Stimulated activated CD4-positive, alpha-beta T cell treated with anti-CD3 and anti-CD28 coated beads, TNF-alpha, amount 100 ng/mL, for 24 hours (primary cell): Measurements from ENCODE around the gene ECT2L.

Source experiments
- DNase-seq, 3 experiments: peaks; one replicate each; pipeline ENCODE4 v3.0.0-alpha.2; 2020; ENCODE audit warnings: low read depth in 3 of 3

Gene ECT2L, protein sequence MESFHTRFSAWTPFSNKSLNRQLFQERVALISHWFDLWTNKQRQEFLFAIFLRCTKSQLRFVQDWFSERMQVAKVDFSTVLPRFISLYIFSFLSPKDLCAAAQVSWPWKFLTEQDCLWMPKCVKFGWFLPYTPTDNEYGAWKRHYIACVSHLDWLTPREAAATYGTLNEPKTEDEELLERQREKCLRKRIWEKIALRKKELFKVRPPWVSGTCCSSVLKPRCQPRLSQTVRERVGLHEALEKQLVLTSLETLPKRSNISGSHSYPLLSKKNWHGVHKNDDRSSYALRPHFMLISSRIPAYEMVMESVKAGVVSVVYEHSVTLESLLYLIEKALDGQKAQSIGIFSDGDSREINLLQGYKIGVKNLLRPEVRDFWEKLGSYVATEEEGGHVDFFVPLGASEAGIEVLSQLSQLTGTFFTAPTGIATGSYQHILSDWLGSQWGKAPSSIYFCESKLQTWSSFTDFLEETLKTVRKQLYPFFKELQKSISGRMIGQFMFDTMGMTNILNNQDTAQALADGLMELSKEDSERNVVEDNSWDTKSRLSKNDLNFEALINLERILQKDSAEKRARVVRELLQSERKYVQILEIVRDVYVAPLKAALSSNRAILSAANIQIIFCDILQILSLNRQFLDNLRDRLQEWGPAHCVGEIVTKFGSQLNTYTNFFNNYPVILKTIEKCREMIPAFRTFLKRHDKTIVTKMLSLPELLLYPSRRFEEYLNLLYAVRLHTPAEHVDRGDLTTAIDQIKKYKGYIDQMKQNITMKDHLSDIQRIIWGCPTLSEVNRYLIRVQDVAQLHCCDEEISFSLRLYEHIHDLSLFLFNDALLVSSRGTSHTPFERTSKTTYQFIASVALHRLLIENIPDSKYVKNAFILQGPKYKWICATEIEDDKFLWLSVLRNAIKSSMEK

DNA sequence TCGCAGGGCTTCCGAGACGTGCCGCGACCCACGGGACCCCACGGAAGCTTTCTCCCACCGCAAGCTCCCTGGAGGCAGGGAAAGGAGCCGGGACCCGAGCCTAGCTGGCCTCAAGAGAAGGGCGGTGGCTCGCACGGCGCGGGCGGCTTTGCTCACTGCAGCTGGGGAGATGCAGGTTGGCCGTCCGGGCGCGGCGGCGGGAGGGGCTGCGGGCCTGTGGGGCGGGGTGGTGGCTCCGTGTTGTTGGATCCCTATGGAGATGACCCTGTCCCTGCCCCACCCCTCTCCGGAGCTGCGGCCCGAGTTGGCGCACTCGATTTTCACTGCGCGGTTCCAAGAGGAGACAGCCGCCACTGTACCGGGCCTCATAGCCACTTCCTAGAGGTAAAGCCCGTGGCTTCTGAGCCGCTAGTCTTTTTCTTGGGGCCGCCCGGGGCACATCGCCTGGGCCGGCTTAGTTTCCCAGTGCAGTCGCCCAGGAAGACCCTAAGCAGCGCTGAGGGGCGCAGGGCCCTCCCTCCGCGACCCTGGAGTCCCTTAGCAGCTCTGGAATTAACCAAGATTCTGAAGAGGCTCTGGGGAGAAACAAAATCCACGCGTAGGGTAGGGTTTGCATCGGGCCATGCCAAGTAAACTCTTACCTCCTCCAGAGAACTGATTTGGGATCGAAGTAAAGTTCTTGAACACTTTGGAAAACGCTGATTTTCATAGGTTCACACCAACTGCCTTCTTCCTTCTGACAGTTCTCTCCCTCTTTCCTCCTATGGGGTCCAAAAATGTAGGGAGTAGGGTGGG is at the start of gene ECT2L:
TSS of gene ECT2L (plus strand) at position 279 of the 795 bp plus-strand sequence. CDS start 17,188 bp downstream, outside the sequence.
- DNase-seq, result no peak

DNA sequence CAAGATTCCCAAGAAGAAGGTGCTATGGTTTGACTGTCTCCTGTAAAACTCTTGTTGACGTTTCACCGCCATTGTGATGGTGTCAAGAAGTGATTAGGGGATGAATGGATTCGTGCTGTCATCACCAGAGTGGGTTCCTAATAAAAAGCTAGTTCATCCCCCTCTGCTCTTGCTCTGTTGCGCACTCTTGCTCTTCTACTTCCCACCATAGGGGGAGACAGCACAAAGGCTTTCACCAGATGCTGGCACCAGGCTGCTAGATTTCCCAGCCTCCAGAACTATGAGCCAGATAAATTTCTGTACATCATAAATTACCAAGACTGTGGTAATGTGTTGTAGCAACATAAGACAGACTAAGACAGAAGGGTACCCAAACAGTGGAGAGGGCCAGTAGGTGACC is 43.9 kb upstream of the ECT2L start:
- no peak for DNase-seq

DNA sequence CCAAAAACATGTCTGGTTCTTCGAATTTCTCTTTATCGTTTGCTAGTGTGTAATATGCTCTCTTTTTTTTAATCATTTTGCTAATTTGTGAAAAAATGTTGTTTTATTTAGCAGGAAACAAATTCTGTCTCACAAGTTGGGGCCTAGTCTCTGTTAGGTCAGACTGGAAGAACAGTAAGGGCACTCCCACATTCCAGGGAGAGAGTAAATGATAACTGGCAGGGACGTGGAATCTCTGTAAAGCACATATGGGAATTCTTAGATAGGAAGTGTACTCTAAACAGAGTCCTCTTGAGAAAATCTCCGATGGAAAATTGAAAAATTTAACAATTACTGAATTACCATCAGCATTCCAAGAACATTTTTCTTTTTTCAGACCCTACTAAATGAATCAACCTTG is 38.8 kb upstream of the ECT2L start:
- no peak for DNase-seq

DNA sequence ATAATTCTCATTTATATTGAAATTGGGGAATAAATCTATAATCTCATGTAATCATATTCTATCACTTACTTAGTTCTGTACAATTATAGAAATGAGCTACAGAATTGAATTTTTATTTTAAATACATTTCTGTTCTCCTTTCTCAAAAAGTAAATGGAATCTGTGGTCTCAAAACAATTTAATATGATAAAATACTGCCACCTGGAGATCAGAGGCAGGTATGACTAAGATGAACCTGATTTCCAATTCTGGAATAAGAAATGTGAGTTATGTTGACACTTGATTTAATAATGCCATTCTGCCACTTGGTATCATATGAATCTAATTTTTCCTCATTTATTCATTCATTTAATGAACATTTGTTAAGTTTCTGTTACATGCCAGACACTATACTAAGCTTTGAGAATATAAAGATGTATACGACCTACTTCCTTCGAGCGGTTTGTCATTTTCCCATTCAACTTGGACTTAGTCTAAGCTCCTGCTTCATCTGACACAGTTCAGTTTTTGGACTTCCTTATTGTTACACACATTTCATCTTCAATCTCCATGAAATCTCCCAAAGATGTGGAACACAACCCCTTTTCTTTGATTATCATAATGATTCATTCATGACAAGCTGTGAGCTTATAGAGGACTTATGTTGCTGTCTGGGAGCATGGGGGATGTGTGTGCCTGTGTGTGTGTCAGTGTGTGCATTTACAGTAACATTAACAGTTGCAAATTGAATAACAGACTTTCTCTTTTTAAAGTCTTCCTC is 29.8 kb upstream of the ECT2L start:
- DNase-seq, result no peak

DNA sequence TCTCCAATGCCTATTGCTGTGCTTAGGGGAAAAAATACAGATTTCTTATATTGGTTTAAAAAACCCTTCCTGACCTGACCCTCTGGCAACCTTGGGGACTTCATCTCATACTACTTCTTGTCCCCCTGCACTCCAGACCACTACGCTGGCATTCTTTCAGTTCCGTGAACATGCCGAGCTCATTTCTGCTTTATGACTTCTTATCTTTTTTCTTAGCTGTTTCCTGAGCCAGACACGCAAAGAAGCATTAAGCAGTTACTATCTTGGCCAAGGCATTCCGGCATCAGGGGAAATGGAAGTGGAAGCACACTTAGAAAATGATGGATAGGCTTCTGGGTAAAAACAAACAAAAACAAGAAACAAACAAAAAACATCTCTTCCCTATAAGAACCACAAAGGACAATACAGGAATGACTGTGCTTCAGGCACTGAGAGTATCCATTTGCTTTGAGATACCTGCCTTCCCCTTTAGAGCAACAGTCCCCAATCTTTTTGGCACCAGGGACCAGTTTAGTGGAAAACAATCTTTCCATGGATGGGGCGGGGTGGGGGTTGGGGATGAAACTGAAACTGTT is 26.7 kb upstream of the ECT2L start:
- no peak for DNase-seq

DNA sequence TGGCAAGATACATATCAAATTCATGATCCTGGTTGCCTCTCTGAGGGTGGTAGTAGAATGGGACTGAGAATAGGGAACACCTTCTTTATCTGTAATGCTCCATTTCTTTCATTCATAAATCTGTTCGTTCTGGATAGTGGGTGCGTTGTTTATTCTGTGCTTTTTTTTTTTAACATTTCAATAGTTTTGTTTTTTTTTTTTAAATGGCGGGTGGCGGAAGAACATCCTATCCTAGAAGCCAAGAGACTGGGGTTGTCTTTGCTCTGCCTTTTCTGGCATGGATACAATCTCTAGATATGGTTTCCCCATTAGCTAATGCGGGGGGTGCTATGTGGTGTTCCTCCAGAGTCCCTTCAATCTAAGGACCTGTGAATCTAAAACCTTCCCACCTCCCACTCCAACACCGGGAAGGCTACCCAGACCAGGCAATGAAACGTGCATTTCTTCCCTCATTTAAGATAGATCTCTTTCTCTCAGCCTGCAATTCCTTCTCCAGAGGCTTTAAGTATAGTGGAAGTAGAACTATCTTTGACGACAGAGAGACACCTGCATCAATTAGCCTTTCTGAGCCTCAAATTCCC is 23.2 kb upstream of the ECT2L start:
- no peak for DNase-seq

DNA sequence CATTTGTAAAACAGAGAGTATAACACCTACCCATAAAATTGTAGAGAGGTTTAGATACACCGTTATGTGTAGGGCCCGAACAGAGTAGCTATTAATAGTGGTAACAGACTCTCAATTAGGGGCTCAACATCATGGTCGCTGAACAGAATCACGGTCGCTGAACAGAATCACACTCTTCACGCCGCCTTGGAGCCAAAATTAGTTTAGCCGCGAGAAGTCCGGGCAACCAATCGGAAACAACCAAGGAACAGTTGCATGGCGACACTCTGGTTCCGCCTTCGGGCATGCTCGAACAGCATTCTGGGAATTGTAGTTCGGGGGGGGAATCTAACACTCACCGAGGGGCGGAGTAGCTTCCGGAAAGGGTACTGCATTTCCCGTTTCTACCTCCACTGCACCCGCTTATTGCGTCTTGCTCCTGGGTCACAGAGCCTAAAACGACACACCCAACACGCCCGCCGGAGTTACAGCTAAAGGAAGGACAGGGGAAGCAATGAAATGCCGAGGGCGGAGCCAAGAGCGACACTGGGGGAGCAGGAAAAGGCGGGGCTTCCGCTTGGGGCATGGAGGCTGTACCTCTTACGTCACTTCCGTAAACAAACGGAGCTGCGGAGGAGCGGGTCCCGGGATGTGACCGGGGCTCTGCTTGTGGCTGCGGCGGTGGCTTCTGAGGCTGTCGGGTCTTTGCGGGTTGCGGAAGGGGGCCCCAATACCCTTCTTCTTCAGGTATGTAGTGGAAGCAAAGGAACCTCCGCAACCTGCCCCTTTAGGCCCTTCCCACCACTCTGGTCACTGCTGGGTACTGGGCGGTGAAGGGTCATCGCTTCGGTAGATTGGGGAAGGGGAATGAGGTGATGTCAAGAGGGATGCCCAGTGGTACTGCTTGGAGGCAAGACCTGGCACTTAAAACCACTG is 22.5 kb upstream of the ECT2L start, which contains the start of gene CCDC28A:
TSS of gene CCDC28A (plus strand) at position 593 of the 915 bp plus-strand sequence. CDS start 2,352 bp downstream, outside the sequence.
- peak; percentile 77 to 94 (median 89) for DNase-seq

DNA sequence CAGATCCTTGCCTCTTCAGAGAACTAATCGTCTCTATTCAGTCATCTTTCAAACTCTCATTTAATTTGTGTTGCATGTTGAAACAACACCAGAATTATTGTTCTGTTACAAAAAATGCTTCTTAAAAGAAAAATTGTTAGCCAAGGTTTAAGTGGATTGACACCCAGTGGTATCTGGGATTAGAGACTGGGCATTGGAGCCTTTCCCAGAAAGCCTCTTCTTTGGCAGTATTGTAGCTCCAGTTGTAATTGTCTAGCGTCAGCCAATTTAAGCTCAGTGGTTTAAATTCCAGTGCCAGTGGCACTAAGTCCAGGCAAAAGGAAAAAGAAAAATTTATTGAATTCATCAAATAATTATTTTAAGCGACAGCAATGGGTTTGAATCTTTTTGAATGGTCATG is 21.5 kb upstream of the ECT2L start:
- DNase-seq, result no peak

DNA sequence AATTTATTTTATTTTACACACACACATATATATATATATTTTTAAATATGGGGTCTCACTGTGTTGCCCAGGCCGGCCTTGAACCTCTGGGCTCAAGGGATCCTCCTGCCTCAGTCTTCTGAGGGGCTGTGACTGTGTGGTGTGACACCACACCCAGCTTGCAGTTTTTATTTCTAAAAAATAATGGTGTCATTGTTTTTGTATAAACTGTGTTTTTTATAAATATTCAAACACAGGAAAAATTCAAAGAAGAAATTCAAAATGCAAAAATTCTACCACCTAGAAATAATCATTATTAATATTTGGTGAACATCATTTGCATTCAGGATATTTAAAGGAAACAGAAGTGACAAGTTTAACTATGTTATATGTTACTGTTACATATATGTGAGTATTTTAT is 19.2 kb upstream of the ECT2L start:
- no peak for DNase-seq

DNA sequence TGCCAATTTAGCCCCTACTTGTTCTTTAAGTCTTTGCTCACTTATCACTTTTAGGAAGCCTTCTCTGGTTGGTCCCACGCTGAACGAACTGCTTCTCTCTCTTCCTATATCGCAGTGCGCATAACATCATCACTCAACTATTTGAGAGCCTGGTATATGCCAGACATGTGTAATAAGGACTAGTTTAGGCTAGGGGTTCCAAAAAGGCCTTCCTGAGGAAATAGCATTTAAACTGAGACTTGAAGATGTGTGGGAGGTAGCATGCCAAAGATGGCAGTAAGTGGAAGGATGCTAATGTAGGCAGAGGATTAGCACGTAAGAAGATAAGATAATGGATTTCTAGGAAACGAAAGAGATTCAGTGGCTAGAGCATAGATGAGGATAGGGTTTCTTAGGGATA is 17.6 kb upstream of the ECT2L start:
- no peak for DNase-seq

DNA sequence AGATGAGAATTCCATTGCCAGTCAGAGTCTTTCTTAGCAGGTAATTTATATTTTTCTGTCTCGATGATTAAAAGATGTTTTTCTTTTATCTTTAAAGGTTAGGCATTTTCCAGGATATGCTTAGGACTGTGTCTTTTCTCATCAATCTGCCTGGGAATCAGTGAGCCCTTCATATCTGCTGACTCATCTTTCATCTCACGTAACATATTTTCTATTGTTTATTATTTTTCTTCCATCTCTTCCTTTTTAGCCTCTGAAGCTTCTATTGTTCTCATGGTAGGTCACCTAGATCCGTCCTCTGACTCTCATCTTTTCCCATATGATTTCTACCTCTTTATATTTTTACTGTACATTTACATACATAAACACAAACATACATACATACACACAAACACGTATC is 13.6 kb upstream of the ECT2L start:
- no peak for DNase-seq

DNA sequence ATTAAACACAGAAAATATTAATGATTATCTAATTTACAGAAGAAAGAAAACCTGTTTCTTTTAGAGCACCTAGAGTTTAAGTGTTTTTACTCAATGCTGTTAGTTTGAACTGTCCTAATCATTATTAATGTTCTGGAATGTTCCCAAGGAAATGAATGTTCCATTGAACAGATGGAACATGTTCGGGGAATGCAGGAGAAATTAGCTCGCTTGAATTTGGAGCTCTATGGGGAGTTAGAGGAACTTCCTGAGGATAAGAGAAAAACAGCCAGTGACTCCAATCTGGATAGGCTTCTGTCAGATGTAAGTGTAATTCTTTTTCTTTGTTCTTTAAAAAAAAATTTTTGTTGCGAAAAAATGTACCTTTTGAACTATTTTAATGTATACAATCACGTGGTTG is 10.8 kb upstream of the ECT2L start:
- DNase-seq, result no peak

DNA sequence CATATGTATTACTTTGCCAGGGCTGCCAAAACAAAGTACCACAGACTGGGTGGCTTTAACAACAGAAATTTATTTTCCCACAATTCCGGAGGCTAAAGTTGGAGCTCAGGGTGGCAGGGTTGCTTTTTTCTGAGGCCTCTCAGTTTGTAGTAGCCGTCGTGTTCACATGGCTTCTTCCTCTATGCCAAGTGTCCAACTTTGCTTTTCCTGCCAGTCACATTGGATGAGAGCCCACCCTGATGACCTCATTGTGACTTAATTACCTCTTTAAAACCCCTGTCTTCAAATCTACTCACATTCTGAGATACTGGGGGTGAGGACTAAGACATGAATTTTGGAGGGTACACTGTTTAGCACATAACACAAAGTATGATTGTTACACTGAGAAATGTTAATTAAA is 9.9 kb upstream of the ECT2L start:
- no peak for DNase-seq

DNA sequence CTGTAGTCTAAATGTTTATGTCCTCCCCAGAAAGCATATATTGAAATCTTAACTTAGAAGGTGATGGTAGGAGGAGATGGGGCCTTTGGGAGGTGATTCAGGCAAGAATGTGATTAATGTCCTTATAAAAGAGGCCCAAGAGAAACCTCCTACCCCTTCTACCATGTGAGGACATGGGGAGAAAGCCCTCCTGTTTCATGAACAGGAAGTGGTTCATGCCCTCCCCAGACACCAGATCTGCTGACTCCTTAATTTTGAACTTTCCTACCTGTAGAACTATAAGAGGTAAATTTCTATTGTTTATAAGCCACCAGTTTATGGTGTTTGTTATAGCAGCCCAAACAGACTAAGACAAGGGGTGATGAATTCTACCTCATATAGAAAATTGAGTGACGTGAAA is 8.7 kb upstream of the ECT2L start:
- DNase-seq, result no peak

DNA sequence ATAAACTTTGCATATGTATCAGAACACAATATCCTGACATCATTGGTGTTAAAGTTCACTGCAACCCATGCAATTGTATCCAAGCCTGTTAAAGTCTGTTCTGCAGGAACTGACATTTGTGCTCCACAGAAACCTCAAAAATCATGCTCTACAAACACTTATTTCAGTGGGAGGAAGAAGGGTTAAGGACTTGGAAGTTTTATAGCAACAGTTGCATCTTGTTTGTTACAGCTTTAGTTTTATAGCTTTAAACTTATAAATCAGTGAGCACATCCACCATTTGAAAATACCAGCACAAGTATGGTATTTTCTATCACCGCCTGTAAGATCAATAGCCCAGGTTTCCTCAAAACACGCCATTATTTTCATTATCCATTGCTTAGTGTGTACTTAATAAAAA is 884 bp downstream of the ECT2L start:
- no peak for DNase-seq

DNA sequence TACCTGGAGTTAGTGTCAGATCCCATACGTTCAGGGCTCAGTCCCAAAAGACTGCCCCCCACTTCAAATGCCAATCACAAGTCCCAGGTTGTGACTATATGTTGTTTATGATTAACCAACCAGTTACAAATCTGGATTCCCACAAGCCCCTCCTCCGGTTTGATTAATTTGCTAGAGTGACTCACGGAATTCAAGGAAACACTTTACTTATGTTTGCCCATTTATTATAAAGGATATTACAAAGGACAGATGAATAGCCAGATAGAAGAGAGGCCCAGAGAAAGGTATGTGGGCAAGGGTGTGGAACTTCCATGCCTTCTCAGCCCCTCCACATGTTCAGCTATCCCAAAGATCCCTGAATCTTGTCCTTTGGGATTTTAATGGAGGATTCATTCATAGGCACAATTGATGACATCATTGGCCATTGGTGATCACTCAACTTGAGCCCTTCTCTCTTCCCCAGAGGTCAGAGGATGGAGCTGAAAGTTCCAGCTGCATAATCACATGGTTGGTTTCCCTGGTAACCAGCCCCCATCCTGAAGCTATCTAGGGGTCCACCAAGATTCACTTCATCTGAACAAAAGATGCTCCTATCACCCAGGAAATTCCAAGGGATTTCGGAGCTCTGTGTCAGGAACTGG is 2.0 kb downstream of the ECT2L start:
- DNase-seq, result no peak

DNA sequence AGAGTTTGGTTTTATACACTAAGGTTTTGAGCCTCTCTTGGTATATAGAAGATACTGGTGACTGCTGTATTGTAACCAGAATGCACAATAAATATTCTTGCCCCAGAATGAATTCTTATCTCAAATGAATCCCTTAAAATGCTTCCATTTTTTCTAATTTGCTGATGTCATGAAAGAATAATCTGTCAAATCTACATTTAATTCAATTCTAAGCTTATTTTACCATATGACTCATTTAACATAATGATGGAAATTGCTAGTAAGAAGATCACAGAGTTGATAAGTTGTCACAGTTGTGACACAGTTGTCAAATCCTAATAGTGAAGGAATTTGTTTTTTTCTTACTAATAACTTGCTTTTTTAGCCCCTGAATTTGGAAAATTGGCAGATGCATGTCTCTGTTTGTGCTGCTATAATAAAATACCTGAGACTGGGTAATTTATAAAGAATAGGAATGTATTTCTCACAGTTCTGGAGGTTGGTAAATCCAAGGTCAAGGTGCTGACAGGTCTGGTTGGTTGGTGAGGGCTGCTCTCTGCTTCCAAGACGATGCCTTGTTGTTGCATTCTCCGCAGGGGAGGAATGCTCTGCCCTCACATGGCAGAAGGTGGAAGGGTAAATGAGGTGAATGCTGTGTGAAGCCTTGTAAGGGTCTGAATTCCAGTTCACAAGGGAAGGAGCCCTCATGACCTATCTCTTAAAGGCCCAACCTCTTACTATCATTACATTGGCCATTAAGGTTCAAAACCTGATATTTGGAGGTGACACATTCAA is 4.7 kb downstream of the ECT2L start:
- DNase-seq, result no peak

DNA sequence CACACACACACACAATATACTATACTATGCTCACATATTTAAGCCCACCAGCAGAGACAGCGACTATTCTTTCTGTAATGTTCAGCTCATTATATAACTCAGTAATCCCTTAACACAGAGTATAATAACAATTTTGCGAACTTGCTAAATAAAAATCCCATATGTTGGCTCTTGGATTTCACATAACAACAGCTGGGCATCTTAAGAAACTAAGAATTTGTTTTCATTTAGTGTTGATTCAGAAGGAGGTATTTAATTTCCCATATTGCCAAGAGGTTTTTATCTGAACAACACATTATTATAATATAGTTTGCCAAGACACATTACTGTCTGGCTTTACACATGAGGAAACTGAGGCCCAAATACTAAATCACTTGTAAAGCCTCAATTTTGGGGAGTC is 7.4 kb downstream of the ECT2L start:
- no peak for DNase-seq
